Measurements from ENCODE around the gene KCNK1. TPM values are rescaled to one million over a fixed set of nuclear protein-coding genes. Genes with fewer than 3 reads are reported as not detected.
A peak's percentile ranks its signal among the peaks of the same experiment; 100 is the strongest.
"Not testable (repeated sequence)": the region's sequence is repeated elsewhere in the genome, so short reads cannot be mapped to it uniquely, and the experiment has no call there.

The KCNK1 gene
- polyA plus RNA-seq, 1 of the 3 experiments (the other 2 are of a cell fraction) = 10.6 TPM

DNA sequence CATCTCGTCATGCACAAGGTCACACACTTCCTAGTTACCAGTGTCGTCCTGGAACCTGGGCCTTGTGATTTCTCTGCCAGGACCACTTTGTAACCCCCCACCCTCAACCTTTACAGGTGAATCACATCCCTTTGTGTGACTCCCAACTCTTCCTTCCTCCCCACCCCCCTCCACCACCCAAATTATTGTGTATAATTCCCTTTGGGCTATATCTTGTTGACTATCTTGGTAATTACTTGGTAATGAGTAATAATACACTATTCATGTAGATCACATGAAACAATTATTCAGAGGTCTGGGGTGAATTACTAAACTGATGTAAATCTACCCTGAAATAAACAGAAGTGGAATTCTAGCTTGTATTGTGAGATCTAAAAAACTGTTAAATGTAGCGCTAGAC lies 1.7 kb downstream of the KCNK1 start:
- TF ChIP-seq NFIC (IDR thresholded peaks at IDR 0.05; ENCODE audit: borderline replicate concordance) (no peak), RCOR1 (IDR thresholded peaks at IDR 0.05; ENCODE audit: low read length) (0 out of 2 replicates have a peak, but pooled peaks have one; percentile 5)
- H2AFZ ChIP-seq (ENCODE audit: low read depth) = no peak overlapping the region
- no peaks in the 10 kb centered on the region for H3K27me3 ChIP-seq (ENCODE audit: insufficient read depth)
- H3K4me2 ChIP-seq = peak overlapping the region; percentile 87
- H3K36me3 ChIP-seq (replicated peaks in 1 of 2; ENCODE audit: control insufficient read depth in 1 of 2, insufficient read depth in 2 of 2, low read length in 1 of 2) = no peaks in the 10 kb centered on the region
- H3K4me3 ChIP-seq (ENCODE audit: low read depth in 2 of 2, low read length in 1 of 2) = peak overlapping the region; percentile 71 to 82
- peaks cover 0 to 15% of the 10 kb centered on the region in 2 experiments; a peak in 2 of 4 replicates for H3K4me1 ChIP-seq (ENCODE audit: control insufficient read depth in 1 of 2, insufficient read depth in 2 of 2, low read depth in 1 of 2, low read length in 1 of 2)
- peak; percentile 21 for DNase-seq
- peaks cover 3% of the 10 kb centered on the region; the same call in 1 of the 2 replicates for H3K79me2 ChIP-seq (ENCODE audit: insufficient read depth)
- ChIA-PET POLR2A (no interaction called here), CTCF (no interaction called here)
- no peaks in the 10 kb centered on the region for H3K9me3 ChIP-seq
- no peak overlapping the region for H3K9ac ChIP-seq
- WGBS (ENCODE audit: low lambda C conversion rate) = 87% methylated on average over 3 of the region's 3 CpGs
- no peaks in the 10 kb centered on the region for H3F3A ChIP-seq (replicated peaks; ENCODE audit: insufficient read depth)
- H4K20me1 ChIP-seq (ENCODE audit: insufficient read depth) = no peaks in the 10 kb centered on the region
- H3K27ac ChIP-seq (ENCODE audit: low read depth in 2 of 2, low read length in 1 of 2) = no peak overlapping the region; a peak in 1 of 4 replicates
- H3K9me2 ChIP-seq = no peaks in the 10 kb centered on the region

GRCh38 chr1:233617025-233617424 lies 3.1 kb downstream of the KCNK1 start:
- 87% methylated on average over 1 of the region's 1 CpG for WGBS (ENCODE audit: low lambda C conversion rate)
- Histone ChIP-seq H3K4me1 (ENCODE audit: control insufficient read depth in 1 of 2, insufficient read depth in 2 of 2, low read depth in 1 of 2, low read length in 1 of 2) (peaks cover 0 to 15% of the 10 kb centered on the region in 2 experiments; a peak in 2 of 4 replicates), H3F3A (replicated peaks; ENCODE audit: insufficient read depth) (no peaks in the 10 kb centered on the region), H3K4me2 (no peak overlapping the region), H3K9me3 (no peaks in the 10 kb centered on the region), H3K36me3 (replicated peaks in 1 of 2; ENCODE audit: control insufficient read depth in 1 of 2, insufficient read depth in 2 of 2, low read length in 1 of 2) (no peaks in the 10 kb centered on the region), H3K4me3 (ENCODE audit: low read depth in 2 of 2, low read length in 1 of 2) (no peak overlapping the region), H3K79me2 (ENCODE audit: insufficient read depth) (peaks cover 3% of the 10 kb centered on the region; the same call in 1 of the 2 replicates), H3K9ac (no peak overlapping the region), H4K20me1 (ENCODE audit: insufficient read depth) (no peaks in the 10 kb centered on the region), H3K27me3 (ENCODE audit: insufficient read depth) (no peaks in the 10 kb centered on the region), H3K9me2 (no peaks in the 10 kb centered on the region), H2AFZ (ENCODE audit: low read depth) (no peak overlapping the region), H3K27ac (ENCODE audit: low read depth in 2 of 2, low read length in 1 of 2) (no peak overlapping the region)
- ChIA-PET CTCF (interaction anchor here (0.8 kb wide), 1 partner anchor 176 kb away, joined by 3 read pairs; no protein-coding TSS in a partner anchor), POLR2A (no interaction called here)
- TF ChIP-seq GATA2 (CRISPR knock-in tag; IDR thresholded peaks at IDR 0.05) = no peak
- no peak for TF ChIP-seq POLR2AphosphoS5 (IDR thresholded peaks at IDR 0.05; ENCODE audit: low read depth, low read length)
- TF ChIP-seq FOXJ3 (CRISPR knock-in tag; IDR thresholded peaks at IDR 0.05) = no peak
- no peak for TF ChIP-seq FOSL2 (IDR thresholded peaks at IDR 0.05; ENCODE audit: borderline replicate concordance, low read depth)
- TF ChIP-seq MEF2A (IDR thresholded peaks at IDR 0.05; ENCODE audit: borderline replicate concordance, low read depth) = no peak
- no peak for TF ChIP-seq YY1 (IDR thresholded peaks at IDR 0.05; ENCODE audit: low read depth)
- TF ChIP-seq RXRA (IDR thresholded peaks at IDR 0.05; ENCODE audit: borderline replicate concordance, low read depth) = no peak
- TF ChIP-seq NRF1 (IDR thresholded peaks at IDR 0.05; ENCODE audit: low read depth, low read length) = no peak
- no peak for TF ChIP-seq GABPA (IDR thresholded peaks at IDR 0.05; ENCODE audit: low read depth)
- TF ChIP-seq EZH2phosphoT487 (IDR thresholded peaks at IDR 0.05; ENCODE audit: borderline replicate concordance, low read depth) = no peak
- no peak for TF ChIP-seq SMC3 (IDR thresholded peaks at IDR 0.05; ENCODE audit: low read depth, low read length)
- no peak for TF ChIP-seq JUND (IDR thresholded peaks at IDR 0.05)
- TF ChIP-seq, protein P1, sequence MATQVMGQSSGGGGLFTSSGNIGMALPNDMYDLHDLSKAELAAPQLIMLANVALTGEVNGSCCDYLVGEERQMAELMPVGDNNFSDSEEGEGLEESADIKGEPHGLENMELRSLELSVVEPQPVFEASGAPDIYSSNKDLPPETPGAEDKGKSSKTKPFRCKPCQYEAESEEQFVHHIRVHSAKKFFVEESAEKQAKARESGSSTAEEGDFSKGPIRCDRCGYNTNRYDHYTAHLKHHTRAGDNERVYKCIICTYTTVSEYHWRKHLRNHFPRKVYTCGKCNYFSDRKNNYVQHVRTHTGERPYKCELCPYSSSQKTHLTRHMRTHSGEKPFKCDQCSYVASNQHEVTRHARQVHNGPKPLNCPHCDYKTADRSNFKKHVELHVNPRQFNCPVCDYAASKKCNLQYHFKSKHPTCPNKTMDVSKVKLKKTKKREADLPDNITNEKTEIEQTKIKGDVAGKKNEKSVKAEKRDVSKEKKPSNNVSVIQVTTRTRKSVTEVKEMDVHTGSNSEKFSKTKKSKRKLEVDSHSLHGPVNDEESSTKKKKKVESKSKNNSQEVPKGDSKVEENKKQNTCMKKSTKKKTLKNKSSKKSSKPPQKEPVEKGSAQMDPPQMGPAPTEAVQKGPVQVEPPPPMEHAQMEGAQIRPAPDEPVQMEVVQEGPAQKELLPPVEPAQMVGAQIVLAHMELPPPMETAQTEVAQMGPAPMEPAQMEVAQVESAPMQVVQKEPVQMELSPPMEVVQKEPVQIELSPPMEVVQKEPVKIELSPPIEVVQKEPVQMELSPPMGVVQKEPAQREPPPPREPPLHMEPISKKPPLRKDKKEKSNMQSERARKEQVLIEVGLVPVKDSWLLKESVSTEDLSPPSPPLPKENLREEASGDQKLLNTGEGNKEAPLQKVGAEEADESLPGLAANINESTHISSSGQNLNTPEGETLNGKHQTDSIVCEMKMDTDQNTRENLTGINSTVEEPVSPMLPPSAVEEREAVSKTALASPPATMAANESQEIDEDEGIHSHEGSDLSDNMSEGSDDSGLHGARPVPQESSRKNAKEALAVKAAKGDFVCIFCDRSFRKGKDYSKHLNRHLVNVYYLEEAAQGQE (IDR thresholded peaks at IDR 0.05; ENCODE audit: low read depth, low read length) = no peak
- no peak for TF ChIP-seq RFX5 (IDR thresholded peaks at IDR 0.05; ENCODE audit: low read length)
- TF ChIP-seq, protein P2, sequence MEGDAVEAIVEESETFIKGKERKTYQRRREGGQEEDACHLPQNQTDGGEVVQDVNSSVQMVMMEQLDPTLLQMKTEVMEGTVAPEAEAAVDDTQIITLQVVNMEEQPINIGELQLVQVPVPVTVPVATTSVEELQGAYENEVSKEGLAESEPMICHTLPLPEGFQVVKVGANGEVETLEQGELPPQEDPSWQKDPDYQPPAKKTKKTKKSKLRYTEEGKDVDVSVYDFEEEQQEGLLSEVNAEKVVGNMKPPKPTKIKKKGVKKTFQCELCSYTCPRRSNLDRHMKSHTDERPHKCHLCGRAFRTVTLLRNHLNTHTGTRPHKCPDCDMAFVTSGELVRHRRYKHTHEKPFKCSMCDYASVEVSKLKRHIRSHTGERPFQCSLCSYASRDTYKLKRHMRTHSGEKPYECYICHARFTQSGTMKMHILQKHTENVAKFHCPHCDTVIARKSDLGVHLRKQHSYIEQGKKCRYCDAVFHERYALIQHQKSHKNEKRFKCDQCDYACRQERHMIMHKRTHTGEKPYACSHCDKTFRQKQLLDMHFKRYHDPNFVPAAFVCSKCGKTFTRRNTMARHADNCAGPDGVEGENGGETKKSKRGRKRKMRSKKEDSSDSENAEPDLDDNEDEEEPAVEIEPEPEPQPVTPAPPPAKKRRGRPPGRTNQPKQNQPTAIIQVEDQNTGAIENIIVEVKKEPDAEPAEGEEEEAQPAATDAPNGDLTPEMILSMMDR (IDR thresholded peaks at IDR 0.05) = no peak
- no peak for TF ChIP-seq NFIC (IDR thresholded peaks at IDR 0.05; ENCODE audit: borderline replicate concordance)
- no peak for DNase-seq

DNA sequence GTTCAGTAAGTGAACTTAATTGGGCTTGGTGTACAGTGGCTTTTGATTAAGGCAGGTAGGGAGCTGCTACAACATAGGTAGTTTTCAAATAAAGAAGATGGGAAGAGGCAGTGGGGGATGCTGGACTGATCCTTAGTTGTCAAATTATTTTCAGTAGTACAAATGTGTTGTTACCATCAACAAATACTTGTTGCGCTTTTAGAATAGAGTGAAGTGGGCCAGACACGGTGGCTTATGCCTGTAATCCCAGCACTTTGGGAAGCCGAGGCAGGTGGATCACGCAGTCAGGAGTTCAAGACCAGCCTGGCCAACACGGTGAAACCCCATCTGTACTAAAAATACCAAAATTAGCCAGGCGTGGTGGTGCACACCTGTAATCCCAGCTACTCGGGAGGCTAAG lies 5.5 kb downstream of the KCNK1 start:
- H3K4me2 ChIP-seq; H3K36me3 ChIP-seq (replicated peaks in 1 of 2; ENCODE audit: control insufficient read depth in 1 of 2, insufficient read depth in 2 of 2, low read length in 1 of 2); H3K9me2 ChIP-seq; CTCF ChIA-PET; H2AFZ ChIP-seq (ENCODE audit: low read depth); H3K9me3 ChIP-seq; DNase-seq; H3K79me2 ChIP-seq (ENCODE audit: insufficient read depth); H3K27me3 ChIP-seq (ENCODE audit: insufficient read depth); H3K27ac ChIP-seq (ENCODE audit: low read depth in 2 of 2, low read length in 1 of 2); H3F3A ChIP-seq (replicated peaks; ENCODE audit: insufficient read depth); H3K4me3 ChIP-seq (ENCODE audit: low read depth in 2 of 2, low read length in 1 of 2); POLR2A ChIA-PET; H4K20me1 ChIP-seq (ENCODE audit: insufficient read depth); H3K9ac ChIP-seq: not testable (repeated sequence)
- peaks cover 0 to 11% of the 10 kb centered on the region in 2 experiments; a peak in 1 of 4 replicates for H3K4me1 ChIP-seq (ENCODE audit: control insufficient read depth in 1 of 2, insufficient read depth in 2 of 2, low read depth in 1 of 2, low read length in 1 of 2)
- WGBS (ENCODE audit: low lambda C conversion rate) = 97% methylated on average over 7 of the region's 7 CpGs
